NCI-H1930 (cell line): ENCODE measurements around the gene BET1L.
"Not testable (repeated sequence)": the region's sequence is repeated elsewhere in the genome, so short reads cannot be mapped to it uniquely, and the experiment has no call there.

Experiments
- DNase-seq, 2 experiments: peaks; one replicate each; lab custom pipeline; 2025; lab: John Stamatoyannopoulos, UW

The BET1L gene

GRCh38 chr11:227824-228379, 20.7 kb upstream of the BET1L start:
- DNase-seq, result no peak

GRCh38 chr11:225734-226453, 18.7 kb upstream of the BET1L start:
- no peak for DNase-seq

- no peak for DNase-seq
Measured at GRCh38 chr11:224424-224823, 17.2 kb upstream of the BET1L start.

DNA sequence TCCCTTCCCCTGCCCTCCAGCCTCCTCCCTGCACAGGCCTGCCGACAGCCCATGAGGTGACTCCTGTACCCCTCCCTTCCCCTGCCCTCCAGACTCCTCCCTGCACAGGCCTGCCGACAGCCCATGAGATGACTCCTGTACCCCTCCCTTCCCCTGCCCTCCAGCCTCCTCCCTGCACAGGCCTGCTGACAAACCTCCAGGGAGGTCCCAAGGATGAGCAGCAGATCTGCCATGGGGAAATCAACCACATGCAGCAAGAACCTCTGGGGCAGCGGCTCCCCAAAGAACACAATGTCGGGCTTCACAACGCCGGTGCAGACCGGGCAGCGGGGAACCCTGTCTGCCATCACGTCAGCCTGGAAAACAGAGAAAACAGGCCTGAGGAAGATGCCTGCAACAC, 16.7 kb upstream of the BET1L start:
- no peak for DNase-seq

GRCh38 chr11:223026-223789, 16.0 kb upstream of the BET1L start:
- no peak for DNase-seq

DNA sequence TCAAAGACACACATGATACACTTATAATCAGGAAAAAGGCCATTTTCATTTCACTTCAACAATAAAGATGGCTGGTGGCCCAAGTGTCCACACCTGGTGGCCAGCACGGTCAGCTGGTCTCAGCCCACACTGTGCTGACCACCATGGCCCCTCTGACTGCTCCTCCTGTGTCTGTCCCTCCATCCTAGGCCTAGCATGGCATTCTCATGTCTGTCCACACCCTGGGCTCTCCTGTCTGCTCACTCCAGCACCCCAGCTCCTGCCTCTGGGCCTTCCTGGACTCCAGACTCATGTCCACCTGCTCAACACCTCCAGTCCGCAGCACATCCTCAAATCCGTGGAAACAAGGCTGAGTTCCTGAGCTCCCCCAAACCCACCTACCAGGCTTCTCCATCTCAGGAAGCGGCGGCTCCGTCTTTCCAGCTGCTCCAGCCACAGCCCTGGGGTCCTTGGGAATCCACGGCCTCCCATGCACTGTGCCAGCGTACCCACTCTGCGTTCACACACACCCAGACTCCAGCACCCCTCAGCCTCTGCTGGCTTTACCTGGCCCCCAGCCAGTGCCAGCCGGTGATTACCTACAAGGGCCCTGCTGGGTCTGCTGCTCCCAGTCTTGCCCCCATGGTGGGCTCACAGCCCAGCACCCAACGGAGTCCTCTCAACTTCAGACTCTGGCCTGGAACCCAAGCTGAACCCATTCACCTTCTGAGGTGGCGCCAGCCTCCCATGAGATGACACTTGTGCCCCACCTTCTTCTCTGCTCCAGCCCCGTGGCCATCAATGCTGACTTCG, 15.0 kb upstream of the BET1L start:
- DNase-seq, result no peak

DNA sequence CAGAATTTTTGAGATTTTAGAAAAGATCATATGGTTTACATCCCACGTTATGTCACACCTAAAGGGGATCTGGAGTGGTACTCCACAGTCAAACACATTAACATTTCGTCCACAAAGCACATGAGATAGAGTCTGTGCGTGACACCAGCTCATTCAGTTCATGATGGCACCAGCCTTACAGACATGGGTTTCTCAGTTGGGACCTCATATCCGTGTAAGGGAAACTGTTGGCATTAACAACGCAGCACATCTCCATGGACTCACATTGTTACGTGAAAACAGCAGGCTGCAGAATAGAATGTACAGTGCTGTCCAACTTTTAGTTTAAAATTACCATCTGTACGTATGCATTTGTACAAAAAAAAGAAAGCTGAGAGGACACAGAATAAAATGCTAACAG, 14.3 kb upstream of the BET1L start:
- DNase-seq, result no peak

GRCh38 chr11:220641-221215, 13.5 kb upstream of the BET1L start:
- not testable (repeated sequence) for DNase-seq

GRCh38 chr11:218815-219593, 11.8 kb upstream of the BET1L start:
- no peak for DNase-seq

GRCh38 chr11:217704-218103, 10.5 kb upstream of the BET1L start:
- DNase-seq, result no peak

DNA sequence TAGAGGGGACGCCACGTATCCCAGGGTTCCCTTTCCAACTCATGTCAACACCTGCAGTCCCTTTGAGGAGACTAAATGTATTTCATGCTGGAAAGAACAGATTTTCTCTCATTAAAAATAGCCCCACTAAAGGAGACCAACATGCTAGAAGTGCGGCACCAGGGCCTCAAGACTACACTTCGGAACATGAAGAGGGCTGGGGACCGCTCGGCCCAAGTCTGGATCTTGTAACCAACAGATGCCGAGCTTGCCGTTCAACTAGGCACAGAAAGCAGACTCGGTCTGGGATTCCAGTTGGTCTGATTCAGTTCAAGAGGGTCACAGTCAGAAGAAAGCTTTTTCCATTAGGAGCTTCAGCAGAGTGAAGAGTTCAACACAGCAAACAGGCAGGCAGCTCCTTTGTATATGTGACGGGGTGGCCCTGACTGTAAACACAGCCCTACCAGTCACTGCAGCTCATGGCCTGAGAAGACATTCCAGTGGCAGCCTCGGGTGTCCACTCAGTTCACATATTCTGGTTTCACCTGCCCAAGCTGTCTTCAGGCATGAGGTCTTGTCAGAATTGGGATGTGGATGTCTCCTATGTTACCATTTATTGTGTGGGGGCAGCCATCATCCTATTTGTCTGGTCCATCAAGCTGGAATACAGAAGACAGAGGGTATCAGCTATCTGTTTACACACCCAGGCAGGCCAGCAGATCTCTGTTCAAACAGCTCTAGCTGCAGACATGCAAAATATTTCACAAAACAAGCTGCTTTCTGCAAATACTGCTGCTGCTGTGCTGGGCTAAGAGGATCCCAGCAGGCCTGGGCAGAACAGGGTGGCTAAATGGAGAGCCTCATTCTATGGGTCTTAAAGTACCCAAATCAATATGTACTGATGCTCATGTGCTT, 9.1 kb upstream of the BET1L start:
- no peak for DNase-seq

DNA sequence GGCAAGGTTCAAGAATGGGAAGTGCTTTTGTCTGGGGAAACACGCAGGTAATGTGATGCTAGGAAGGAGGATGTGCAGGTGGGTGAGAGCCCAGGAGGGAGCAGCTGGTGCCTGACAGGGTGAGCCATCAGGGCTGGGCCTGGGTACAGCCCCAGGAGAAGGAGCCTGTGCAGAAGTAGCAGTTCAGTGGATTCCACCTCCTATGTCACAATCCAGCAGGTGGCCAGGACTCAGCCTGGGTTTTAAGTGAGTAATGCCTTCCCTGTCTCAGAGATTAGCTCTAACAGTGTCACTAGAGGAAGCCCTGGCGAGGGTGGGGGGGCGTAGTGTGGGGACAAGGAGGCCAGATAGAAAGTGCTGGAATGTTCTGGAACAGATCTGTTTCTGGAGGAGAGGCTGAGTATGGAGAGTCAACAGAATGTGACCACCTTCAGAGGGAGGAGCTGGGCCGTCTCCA, 8.4 kb upstream of the BET1L start:
- DNase-seq, result no peak

GRCh38 chr11:214083-214482, 6.9 kb upstream of the BET1L start:
- DNase-seq, result no peak

- DNase-seq, result no peak
Measured at GRCh38 chr11:213111-213510, 5.9 kb upstream of the BET1L start.

DNA sequence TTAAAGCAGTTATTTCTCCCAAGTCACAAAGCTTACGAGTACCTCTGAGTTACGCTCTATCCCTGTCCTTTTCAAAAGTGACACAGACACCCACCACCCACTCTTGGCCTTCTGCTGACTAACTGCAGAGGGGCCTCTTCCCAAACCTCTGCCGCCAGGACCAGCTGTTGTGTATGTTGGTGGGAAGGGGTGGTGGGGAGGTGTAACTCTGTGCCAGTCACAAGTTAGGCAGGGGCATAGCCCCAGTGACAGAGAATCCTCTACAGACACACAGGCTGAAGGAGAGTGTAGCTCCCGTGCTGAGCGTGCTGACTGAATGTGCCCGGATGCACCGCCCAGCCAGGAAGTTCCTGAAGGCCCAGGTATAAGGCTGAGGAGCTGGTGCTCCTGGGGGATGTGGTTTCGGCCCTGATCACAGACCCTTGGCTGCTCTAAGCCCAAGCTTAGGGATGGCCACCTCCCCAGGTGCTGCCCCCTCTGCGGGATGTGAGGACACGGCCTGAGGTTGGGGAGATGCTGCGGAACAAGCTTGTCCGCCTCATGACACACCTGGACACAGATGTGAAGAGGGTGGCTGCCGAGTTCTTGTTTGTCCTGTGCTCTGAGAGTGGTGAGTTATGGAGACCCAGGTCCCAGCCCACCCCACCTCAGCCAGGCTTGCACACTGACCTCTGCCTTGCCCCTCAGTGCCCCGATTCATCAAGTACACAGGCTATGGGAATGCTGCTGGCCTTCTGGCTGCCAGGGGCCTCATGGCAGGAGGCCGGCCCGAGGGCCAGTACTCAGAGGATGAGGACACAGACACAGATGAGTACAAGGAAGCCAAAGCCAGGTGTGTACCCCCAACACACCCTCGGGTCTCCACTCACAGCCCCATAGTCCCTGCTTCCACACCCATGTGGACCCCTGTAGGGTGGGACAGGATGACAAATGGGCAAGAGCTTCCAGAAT, 5.2 kb upstream of the BET1L start:
- no peak for DNase-seq

DNA sequence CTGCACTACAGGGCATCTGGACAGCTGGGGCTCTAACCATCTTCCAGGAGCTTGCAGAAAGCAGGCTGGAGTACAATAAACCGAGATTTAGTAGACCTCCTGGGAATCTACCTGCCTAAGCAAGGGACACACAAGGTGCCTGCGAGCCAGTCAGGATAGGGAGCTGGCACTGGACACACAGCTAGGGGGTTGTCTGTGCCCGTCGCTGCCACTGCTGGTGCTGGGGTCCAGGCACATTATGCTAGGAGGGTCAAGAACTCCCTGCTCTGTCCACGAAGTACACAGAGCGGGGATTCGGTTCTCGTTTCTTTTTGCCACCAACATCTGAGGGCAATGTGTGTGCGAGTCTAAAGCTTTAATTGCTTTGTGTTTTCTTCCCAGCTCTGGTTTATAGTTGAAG, 4.5 kb upstream of the BET1L start:
- DNase-seq, result no peak

- DNase-seq, result no peak
Measured at GRCh38 chr11:211295-211694, 4.1 kb upstream of the BET1L start.

DNA sequence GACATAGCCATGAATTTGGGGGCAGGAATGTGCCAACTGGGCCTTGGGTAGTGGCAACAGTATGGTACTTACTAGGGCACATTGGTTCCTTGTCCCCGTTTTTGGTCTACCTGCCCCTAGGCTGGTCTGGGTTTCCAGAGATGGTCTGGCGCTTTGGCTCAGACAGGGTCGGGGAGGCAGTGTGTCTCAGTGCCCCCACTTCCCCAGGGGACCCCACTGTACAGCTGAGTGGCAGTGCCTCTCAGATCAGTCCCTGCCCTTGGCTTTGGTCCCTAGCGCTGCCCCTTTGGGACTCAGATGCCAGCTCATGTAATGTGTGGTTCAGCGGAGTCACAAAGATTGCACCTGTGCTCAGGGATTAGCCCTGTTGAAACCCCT, 3.6 kb upstream of the BET1L start:
- DNase-seq, result no peak

DNA sequence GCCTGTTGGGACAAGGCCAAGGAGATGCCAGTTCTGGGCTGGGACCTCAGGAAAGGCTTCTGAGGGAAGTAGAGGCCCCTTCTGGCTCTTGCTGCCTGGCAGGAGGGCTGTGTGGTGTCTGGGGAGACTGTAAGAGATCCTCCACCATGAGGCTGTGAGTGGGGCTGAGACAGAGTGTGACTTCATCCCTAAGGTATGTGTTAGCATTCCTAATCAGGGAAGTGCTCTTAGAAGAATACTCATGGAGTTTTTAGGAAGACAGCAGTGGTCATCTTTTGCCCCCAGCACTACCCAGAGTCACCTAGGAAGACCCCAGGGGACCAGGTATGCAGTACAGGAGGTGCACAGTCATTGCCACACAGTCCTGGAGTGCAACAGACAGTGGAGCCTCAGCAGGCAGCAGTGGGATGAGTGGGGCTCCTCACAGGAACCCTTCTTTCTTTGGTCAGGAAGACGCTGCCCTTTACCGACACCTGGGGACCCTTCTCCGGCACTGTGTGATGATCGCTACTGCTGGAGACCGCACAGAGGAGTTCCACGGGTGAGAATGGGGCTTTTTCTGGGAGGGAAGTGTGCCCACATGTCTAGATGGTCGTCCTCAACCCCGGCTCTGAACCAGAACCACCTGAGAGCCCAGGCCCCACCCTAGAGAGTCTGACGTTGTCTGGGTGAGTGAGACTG, 3.1 kb upstream of the BET1L start:
- DNase-seq, result no peak
